ENCODE data around the gene CPNE4. TPM values are rescaled to one million over a fixed set of nuclear protein-coding genes. Genes with fewer than 3 reads are reported as not detected.
"Not testable (repeated sequence)": the region's sequence is repeated elsewhere in the genome, so short reads cannot be mapped to it uniquely, and the experiment has no call there.

The CPNE4 gene
- total RNA-seq, 4 donors from 2014 or later, result 0.10 to 0.25 (median 0.16) TPM; not detected in 1

- 58 to 62% methylated on average over 4 of the region's 4 CpGs for WGBS, 2 donors
- DNase-seq (ENCODE audit: low spot score in 2 of 2), result no peak
- TF ChIP-seq POLR2A (IDR thresholded peaks at IDR 0.05) (no peak), CTCF (IDR thresholded peaks at IDR 0.05) (no peak)
- intact Hi-C loops (cut with DNase I; ENCODE audit: low total_unique reads), result no loop called here
- no peak overlapping the region for H3K4me3 ChIP-seq (ENCODE audit: low read depth, poor library complexity, severe bottlenecking)
Observed at GRCh38 chr3:131972550-131972949, 62.3 kb downstream of the CPNE4 start.

GRCh38 chr3:131972091-131972490, 62.7 kb downstream of the CPNE4 start:
- WGBS, 2 donors, result 61 to 72% methylated on average over 3 of the region's 3 CpGs

GRCh38 chr3:131963442-131963841, 71.4 kb downstream of the CPNE4 start:
- WGBS, 2 donors, result 67 to 69% methylated on average over 8 of the region's 8 CpGs
- H3K4me3 ChIP-seq (ENCODE audit: low read depth, poor library complexity, severe bottlenecking); DNase-seq (ENCODE audit: low spot score in 2 of 2); intact Hi-C loops (cut with DNase I; ENCODE audit: low total_unique reads): not testable (repeated sequence)

More at GRCh38 chr3:131972091-131972490, 62.7 kb downstream of the CPNE4 start:
- TF ChIP-seq POLR2A (IDR thresholded peaks at IDR 0.05) (no peak), CTCF (IDR thresholded peaks at IDR 0.05) (no peak)
- intact Hi-C loops (cut with DNase I; ENCODE audit: low total_unique reads), result no loop called here
- DNase-seq (ENCODE audit: low spot score in 2 of 2), result no peak
- H3K4me3 ChIP-seq (ENCODE audit: low read depth, poor library complexity, severe bottlenecking), result no peak overlapping the region

- TF ChIP-seq CTCF (IDR thresholded peaks at IDR 0.05), result no peak
- 68 to 81% methylated on average over 5 of the region's 5 CpGs for WGBS, 2 donors
- no peak overlapping the region for H3K4me3 ChIP-seq (ENCODE audit: low read depth, poor library complexity, severe bottlenecking)
- DNase-seq (ENCODE audit: low spot score in 2 of 2), result no peak
- intact Hi-C loops (cut with DNase I; ENCODE audit: low total_unique reads), result no loop called here
Observed at GRCh38 chr3:131962982-131963381, 71.8 kb downstream of the CPNE4 start.

GRCh38 chr3:131960324-131960723, 74.5 kb downstream of the CPNE4 start:
- no peak for DNase-seq (ENCODE audit: low spot score in 2 of 2)
- H3K4me3 ChIP-seq (ENCODE audit: low read depth, poor library complexity, severe bottlenecking), result no peak overlapping the region
- 2 to 69% methylated on average over 1 of the region's 1 CpG for WGBS, 2 donors
- intact Hi-C loops (cut with DNase I; ENCODE audit: low total_unique reads), result no loop called here
- TF ChIP-seq POLR2A (IDR thresholded peaks at IDR 0.05) (no peak), CTCF (IDR thresholded peaks at IDR 0.05) (no peak)

- TF ChIP-seq CTCF (IDR thresholded peaks at IDR 0.05), result no peak
- no peak for TF ChIP-seq POLR2A (IDR thresholded peaks at IDR 0.05)
- DNase-seq (ENCODE audit: low spot score in 2 of 2), result no peak
- no peak overlapping the region for H3K4me3 ChIP-seq (ENCODE audit: low read depth, poor library complexity, severe bottlenecking)
- 39 to 59% methylated on average over 1 of the region's 1 CpG for WGBS, 2 donors
- intact Hi-C loops (cut with DNase I; ENCODE audit: low total_unique reads), result no loop called here
Observed at GRCh38 chr3:131957980-131958379, 76.8 kb downstream of the CPNE4 start.
